HL-60 (cell line): Measurements from ENCODE around the gene DOC2A.
A peak's percentile ranks its signal among the peaks of the same experiment; 100 is the strongest.

Source experiments
- DNase-seq, 2 experiments: peaks; one replicate each; pipeline ENCODE4 v3.0.0-alpha.2; 2010 to 2020; ENCODE audit warnings: low read depth in 1 of 2, low spot score in 1 of 2
- H3K27ac ChIP-seq: fragments of 250-450 bp; sonication (Bioruptor Pico); replicated peaks from 2 replicates; pipeline ENCODE4 v1.5.1; 2020; ENCODE audit warnings: mild to moderate bottlenecking, moderate library complexity
- H3K27me3 ChIP-seq: fragments of 250-450 bp; sonication (Bioruptor Pico); 2 replicates; pipeline ENCODE4 v1.5.1; 2021; ENCODE audit warnings: mild to moderate bottlenecking, moderate library complexity; ENCODE audit not compliant: insufficient read depth, poor library complexity, severe bottlenecking
- H3K4me3 ChIP-seq: replicated peaks from 2 replicates; pipeline ENCODE4 v1.5.1; 2011; ENCODE audit warnings: mild to moderate bottlenecking, control low read depth, low read length; ENCODE audit not compliant: insufficient read depth
- CTCF ChIP-seq: IDR thresholded peaks from one replicate; pipeline ENCODE4 v1.5.1; 2011; ENCODE audit warnings: low read length, control low read depth, inconsistent platforms; ENCODE audit not compliant: insufficient read depth
- GABPA ChIP-seq: IDR thresholded peaks from 2 replicates; pipeline ENCODE4 v1.6.1; 2012; ENCODE audit warnings: low read depth
- POLR2AphosphoS5 ChIP-seq: IDR thresholded peaks from 2 replicates; pipeline ENCODE4 v1.6.1; 2012; ENCODE audit warnings: low read depth
- REST ChIP-seq: IDR thresholded peaks from 2 replicates; pipeline ENCODE4 v1.6.1; 2012; ENCODE audit warnings: low read depth; ENCODE audit not compliant: insufficient replicate concordance
- SPI1 ChIP-seq: IDR thresholded peaks from 2 replicates; pipeline ENCODE4 v1.6.1; 2012; ENCODE audit warnings: low read depth, mild to moderate bottlenecking, borderline replicate concordance

The DOC2A gene

GRCh38 chr16:29995911-29996765 is 14.7 kb downstream of the DOC2A start, which contains the start of gene INO80E:
Gene INO80E, plus strand, starts transcription at chr16:29996241. Its CDS starts 70 bp downstream, at chr16:29996311.
- Histone ChIP-seq H3K27ac (peak within 1 kb of the TSS; percentile 99), H3K27me3 (no peaks in the 10 kb centered on the region), H3K4me3 (peak within 1 kb of the TSS; percentile 90)
- peak; percentile 93 to 99 for DNase-seq
- TF ChIP-seq SPI1 (no peak), GABPA (peak; percentile 51; the same call in 1 of the 2 replicates), POLR2AphosphoS5 (peak; percentile 73; the same call in 1 of the 2 replicates), CTCF (no peak), REST (peak; percentile 68)

GRCh38 chr16:29995324-29995910 is 15.4 kb downstream of the DOC2A start, which contains the start of gene HIRIP3:
Gene HIRIP3, minus strand, starts transcription at chr16:29995617. Its CDS starts 12 bp downstream, at chr16:29995605.
- Histone ChIP-seq H3K4me3 (peak within 1 kb of the TSS; percentile 90), H3K27me3 (no peaks in the 10 kb centered on the region), H3K27ac (peak within 1 kb of the TSS; percentile 99)
- peak; percentile 61 to 91 for DNase-seq
- TF ChIP-seq REST: peak; percentile 55
- 0 out of 2 replicates have a peak, but pooled peaks have one; percentile 42 for TF ChIP-seq POLR2AphosphoS5
- no peak for TF ChIP-seq CTCF

GRCh38 chr16:29994600-29995323 is 16.1 kb downstream of the DOC2A start:
- no peak for TF ChIP-seq SPI1
- no peak; the same call in 1 of the 2 replicates for TF ChIP-seq POLR2AphosphoS5
- no peak for TF ChIP-seq REST
- no peak for TF ChIP-seq GABPA
- no peak for TF ChIP-seq CTCF
- peak overlapping the region; percentile 99 for H3K27ac ChIP-seq
- H3K27me3 ChIP-seq: no peaks in the 10 kb centered on the region
- peak overlapping the region; percentile 90 for H3K4me3 ChIP-seq
- DNase-seq: peak; percentile 67 to 73
